Stimulated activated CD8-positive, alpha-beta memory T cell treated with anti-CD3 and anti-CD28 coated beads, Interleukin-4, amount 100 ng/mL, for 4 hours (primary cell): Measurements from ENCODE around the gene CHST8.
"Not testable (repeated sequence)": the region's sequence is repeated elsewhere in the genome, so short reads cannot be mapped to it uniquely, and the experiment has no call there.

ENCODE experiments used
- DNase-seq, 2 donors: peaks; one replicate each; pipeline ENCODE4 v3.0.0-alpha.2; 2020; ENCODE audit warnings: low read depth in 2 of 2, low spot score in 1 of 2

CHST8 gene, protein sequence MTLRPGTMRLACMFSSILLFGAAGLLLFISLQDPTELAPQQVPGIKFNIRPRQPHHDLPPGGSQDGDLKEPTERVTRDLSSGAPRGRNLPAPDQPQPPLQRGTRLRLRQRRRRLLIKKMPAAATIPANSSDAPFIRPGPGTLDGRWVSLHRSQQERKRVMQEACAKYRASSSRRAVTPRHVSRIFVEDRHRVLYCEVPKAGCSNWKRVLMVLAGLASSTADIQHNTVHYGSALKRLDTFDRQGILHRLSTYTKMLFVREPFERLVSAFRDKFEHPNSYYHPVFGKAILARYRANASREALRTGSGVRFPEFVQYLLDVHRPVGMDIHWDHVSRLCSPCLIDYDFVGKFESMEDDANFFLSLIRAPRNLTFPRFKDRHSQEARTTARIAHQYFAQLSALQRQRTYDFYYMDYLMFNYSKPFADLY

DNA sequence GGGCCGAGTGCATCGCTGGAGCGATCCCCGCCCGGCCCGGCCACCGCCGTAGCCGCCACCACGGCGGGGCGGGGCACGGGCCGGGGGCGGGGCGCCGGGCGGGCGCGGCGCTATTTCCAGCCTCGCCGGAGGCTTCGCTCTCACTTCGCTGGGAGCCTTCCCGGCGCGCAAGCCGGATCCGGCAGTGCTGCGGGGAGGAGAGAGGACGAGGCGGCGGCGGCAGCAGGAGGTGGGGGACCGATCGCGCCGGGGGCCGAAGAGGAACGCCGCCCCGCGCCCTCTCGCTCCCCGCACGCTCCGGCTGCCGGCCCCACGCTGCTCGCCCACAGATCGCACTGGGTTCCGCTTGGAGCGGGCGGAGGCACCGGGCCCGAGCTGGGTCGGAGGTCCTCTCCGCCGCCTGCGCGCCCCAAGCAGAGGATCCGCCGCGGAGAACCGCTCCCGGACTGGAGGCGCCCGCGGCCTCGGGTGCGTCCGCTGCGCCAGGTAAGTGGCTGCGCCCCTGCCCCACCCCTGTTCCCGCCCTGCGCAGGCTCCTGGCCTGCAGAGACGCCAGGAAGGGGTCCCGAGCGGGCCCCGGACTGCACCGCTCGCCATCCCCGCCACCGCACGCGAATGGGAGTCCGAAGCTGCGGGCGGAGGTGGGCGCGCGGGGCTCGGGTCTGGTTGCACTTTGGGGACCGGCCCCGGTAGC, at the start of gene CHST8:
Gene CHST8 (plus strand): TSS at position 143 of the 694 bp plus-strand sequence. CDS start 67,309 bp downstream, outside the sequence.
- DNase-seq: no peak

DNA sequence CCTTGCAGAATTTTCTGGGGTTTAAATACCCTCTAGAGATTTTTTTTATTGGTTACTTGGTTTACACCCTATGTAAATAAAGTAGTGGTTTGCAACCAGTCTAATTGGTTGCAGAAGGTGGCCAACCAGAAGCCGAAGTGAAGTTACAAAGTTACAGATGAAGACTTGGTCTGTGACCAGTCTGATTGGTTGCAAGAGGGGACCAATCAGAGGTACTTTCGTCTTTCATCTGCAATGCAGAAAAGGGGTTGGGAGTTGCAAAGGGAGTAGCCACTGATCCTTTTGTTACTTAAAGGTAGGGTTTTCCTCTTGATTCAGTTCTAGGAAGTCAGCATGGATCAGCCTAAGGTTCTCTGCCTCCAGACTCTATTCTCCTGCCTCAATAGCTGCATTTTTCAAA, 48.8 kb upstream of the CHST8 start:
- no peak for DNase-seq

DNA sequence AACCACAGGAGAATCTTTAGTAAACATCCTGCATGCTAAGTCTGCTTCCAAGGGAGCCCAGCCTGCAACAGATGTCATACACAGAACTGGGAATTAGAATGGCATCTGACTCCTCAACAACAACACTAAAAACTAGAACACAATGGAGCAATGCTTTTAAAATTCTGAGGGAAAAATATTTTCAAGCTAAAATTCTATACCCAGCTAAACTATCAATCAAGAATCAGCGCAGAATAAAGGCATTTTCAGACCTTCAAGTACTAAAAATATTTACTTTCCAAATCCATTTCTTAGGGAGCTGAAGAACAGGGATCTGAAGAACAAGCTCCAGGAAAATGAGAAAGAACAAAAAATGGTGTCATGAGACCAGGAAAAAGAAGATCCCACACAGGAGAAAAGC, 46.9 kb upstream of the CHST8 start:
- DNase-seq: no peak

DNA sequence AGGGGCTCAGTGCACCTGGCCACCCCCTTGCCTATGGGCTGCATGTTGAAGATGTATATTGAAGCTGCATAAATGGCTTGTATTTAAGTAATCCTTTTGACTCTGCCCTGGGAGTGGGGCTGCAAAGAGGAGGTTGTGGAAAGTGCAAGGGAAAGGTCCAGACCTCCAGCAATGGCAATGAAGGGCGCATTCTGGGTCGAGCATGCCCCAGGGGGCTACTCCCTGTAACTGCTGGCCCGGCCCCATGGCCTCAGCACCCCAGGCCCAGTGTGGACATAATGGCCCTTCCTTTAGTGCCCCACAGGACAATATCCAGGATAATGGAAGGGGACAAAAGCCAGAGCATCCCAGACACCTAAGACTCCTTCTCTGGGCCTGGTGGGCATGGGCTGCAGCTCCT, 43.1 kb upstream of the CHST8 start:
- DNase-seq: no peak

DNA sequence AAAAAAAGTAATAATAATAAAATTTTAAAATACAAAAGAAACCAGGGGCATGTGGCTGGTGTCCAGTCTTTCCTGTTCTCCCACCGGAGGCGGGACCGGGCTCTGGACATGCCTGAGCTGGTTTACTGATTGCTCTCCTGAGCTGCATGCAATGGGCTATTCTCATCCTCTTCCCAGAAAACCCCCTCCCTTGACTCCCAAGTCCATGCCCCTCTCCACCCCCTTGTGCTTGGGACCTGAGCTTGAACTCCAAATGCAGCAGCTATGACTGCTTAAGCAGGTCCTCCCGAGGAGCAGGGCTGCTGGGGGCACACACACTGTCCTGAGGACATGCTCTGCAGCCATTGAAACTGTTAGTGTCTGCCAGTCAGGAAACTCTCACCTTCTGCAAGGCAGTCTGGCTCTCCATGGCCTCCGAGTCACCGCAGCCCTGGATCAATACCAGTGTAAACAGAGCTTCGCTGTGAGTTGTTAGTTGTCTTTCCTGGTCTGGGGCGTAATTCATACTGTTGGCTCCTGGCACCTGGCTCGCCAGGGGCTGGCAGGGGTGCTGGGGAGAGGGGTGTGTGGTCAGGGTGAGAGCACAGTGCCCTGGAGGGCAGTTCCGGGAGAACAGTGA, 41.6 kb upstream of the CHST8 start:
- no peak for DNase-seq

DNA sequence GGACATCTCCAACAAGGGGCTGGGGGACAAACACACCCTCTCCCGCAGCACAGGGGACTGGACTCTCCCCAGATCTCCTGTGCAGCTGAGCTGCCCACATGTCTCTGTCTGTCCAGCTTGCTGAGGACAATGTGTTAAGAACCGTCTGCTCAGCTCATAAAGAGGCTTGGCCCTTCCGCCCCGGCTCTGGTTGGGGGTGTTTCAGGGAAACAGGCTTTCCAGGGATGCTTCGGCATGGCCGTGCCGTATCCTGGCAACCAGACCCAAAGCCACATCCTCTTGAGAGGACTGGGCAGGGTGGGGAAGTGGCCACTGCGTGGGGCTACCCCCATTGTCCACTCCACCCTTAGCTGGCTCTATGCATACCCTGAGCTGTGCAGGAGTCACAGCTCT, 41.1 kb upstream of the CHST8 start:
- no peak for DNase-seq

DNA sequence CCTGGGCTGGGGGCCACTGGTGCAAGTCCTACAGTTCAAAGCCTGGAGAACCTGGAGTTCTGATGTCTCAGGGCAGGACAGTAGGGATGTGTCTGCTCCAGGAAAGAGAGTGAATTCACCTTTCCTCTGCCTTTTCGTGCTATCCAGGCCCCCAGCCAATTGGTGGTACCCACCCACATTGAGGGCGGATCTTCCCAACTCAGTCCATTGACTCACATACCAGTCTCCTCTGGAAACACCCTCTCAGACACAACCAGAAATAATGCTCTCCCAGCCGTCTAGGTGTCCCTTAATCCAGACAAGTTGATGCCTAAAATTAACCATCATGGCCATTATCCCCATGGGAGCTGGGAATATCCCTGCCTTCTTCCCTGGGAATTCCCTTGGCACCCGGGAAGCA, 38.8 kb upstream of the CHST8 start:
- DNase-seq: no peak

DNA sequence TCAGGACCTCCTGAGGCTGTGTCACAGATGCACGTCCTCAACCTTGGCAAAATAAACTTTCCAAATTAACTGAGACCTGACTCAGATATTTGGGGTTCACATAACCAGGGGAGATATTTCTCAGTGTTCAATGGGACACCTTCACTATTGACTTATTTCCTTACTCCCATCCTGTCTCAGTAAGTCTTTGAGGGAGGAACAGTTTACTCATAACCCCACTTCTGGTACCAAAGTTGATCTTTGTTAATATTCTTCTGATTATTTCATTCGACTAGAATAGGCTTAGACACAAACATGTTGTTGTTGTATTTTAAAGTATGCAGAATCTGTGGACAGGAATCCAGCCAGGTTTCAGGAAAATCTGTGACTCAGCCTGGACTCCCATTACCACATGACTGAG, 34.6 kb upstream of the CHST8 start:
- DNase-seq: no peak

DNA sequence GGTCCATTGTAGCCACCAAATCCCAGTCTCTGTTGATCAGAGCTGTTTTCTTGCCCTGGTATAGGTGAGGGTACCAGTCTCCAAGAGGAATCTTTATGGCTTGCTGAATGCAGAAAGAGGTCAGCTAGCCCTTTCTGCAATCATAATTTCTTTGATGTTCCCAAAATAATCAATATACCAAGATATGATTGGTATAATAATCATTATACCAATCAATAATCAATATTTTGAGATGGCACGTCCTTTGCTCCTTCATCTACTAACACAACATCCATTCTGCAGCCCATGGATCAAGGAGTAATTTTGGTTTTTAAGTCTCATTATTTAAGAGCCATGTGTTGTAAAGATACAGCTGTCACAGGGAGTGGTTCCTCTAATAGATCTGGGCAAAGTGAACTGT, 31.5 kb upstream of the CHST8 start:
- DNase-seq: no peak

DNA sequence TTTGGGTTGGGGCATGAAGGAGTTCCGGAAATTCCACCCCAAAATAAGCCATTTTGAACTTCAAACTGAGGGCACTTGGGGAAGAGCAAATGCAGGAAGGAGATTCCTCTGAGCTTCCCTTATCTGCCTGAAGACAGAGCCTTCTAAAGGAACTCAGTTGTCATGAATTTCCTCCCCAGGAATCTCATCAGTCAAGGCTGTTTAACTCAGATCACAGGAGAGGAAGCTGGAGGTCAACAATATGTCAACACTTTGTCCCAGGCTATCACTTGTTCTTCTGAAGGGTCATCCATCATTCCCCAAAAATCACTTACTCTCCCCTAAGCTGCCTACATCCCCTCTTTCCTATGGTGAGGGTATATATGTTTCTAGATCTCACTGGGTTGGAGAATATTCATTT, 26.0 kb upstream of the CHST8 start:
- no peak for DNase-seq

DNA sequence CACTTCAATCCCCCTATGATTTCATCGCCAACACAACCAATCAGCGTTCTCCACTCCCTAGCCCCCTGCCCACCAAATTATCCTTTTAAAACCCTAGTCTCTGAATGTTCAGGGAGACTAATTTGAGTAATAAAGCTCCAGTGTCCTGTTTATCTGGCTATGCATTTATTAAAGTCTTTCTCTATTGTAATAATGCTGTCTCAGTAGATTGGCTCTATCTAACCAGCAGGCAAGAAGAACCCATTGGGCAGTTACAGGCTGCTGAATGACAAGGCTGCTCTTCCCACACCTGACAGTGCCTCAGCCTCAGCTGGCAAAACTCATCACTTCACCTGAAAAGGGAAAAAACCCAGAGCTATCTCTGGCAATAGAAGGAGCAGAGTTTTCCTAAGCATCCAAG, 20.2 kb upstream of the CHST8 start:
- DNase-seq: no peak

DNA sequence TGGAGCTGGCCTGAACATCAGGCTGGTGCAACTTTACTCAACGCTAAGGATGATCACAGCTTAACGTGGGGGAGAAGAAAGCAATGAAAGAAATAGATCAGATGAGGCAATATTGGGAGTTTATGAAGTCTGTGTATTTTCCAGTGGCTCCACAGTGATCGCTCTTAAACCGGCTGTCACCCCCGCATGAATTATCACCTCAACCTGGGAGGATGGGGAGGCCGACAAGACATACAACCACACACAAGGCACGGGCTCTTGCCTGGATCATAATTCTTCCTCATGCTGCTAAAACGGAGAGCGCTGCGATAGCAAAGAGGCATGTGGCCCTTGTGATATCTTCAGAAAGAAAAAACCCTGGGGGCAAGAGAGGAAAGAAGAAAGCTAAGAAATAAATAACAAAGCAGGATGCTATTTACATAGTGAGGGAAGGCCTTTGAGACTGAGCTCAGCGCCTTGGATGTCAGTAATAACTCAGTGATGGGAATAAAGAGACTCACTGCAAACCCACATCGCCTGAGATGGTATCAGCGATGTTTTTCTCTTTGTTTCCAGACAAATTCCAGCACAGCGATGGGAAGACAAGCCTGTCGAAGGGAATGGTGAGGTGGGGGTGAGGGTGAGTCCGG, 19.1 kb upstream of the CHST8 start:
- DNase-seq: no peak

DNA sequence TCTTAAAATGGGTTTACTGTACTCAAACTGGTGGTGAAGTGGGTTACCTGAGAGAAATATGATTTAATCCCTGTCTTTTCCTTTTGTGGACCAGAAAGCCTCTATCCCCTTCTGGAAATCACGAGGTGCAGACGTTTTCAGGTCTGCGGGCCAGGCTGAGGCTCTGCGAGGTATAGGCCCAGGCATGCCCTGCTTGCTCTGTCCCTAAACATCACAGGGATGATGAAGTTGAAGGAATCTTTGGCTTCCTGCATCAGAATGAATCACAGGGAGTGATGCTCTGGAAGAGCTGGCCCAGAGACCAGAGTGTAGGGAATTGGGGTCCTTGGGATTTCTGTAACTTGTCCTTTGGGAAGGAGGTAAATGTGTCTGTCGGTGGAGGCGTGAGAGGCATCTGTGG, 18.4 kb upstream of the CHST8 start:
- DNase-seq: no peak

DNA sequence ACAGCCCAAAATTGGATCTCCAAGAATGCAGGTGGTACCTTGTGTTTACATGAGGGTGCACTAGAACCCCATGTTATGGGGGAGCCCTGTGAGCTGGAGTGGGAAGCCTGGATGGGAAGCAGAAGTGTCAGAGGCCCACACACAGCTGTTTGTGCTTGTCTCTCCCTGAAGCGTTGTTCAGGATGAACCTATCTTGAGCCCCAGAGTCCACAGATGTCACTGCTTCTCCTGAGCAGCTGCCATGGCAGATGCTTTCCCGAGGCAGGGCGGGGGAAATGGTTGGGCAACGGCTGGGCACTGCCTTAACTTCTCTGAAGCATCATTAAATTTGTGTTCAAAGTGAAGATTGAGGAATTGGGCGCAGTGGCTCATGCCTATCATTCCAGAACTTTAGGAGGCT, 17.1 kb upstream of the CHST8 start:
- DNase-seq: no peak

DNA sequence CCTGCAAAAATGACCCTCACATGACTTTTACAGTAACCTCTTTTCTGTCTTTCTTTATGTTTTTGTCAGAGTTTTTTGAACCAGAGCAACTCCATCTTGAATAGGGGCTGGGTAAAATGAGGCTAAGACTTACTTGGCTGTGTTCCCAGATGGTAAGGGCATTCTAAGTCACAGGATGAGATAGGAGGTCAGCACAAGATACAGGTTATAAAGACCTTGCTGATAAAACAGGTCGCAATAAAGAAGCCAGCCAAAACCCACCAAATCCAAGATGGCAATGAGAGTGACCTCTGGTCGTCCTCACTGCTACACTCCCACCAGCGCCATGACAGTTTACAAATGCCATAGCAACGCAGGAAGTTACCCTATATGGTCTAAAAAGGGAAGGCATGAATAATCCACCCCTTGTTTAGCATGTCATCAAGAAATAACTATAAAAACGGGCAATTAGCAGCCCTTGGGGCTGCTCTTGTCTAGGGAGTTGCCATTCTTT, 15.9 kb upstream of the CHST8 start:
- DNase-seq: not testable (repeated sequence)

DNA sequence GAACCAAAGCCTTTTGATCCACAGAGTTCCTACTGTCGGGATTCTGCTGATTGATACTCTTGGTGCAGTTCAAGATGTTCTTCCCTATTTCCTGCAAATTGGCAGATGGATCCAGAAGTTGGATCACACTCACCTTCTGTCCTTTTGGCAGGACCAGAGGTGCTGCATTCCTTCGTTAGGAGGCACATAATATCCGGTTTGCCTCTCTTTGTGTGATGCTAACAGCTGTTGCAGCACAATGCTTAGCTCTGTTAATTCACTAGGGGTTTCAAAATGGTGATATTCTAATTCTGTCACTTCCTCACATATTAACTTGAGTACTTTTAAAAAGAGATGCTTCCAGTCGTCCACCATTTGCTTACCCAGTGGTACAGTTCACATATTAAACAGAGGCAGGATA, 15.2 kb upstream of the CHST8 start:
- DNase-seq: no peak

DNA sequence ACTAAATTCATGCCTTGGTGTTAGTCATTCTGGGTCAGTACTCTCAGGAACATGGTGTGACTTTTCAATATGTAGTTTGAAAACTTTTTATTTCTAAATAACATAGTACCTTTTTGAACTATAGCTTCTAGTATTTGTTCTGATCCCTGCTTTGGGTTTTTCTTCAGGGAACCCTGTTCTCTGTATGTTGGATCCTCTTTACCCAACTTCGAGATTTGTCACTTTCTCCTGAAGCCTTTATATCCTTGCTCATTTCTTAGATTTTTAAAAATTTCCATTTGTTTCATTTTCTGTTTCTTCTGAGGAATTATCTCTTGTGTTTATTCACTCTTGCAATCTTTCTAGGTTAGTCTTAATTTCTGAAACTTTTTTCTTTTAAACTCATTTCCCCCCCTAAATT, 12.4 kb upstream of the CHST8 start:
- DNase-seq: no peak

DNA sequence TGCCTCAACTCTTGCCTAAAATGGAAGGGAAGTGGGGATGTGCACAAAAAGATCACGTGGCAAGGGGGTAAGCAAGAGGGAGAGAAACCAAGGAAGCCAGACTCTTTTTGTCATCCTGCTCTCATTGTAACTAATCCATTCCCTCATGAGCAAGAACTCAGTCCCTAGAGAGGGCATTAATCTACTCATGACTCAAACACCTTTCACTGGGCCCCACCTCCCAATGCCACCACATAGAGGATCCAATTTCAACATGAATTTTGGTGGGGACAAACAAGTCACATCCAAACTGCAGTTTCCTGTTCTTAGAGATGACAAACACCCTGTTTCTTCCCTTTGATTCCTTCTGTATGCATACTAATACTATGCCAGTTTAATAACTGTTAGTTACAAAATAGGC, 11.2 kb upstream of the CHST8 start:
- no peak for DNase-seq

DNA sequence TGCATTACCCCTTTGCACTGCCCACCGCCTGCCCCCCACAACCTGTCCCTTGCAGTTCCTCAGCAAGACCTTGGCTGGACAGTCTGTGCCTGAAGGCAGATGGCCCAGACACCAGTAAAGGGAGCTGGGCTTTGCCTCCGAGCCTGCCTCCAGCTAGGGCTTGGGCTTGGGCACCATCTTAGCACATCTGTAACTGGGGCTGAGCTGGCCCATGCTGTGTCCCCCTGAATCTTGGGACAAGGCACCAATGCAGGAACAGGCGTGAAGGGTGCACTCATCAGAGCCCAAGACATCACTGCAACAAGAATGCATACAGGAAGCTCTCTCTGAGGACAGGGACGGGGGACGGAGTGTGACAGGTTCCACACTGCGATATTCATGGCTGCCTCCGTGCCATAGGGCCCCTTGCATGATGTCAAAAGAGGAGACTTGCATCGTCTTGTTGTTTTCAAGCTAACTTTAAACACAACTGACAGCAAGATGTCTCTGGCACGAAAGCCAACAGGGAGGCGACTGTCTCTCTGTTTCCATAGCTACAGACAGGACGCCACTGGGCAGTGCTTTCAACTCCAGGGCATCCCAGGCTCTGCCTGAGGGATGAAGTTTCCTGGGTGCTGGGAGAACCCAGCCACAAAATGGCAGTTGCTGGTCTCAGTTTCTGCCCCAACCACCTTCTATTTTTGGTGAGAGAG, 8.7 kb upstream of the CHST8 start:
- no peak for DNase-seq

DNA sequence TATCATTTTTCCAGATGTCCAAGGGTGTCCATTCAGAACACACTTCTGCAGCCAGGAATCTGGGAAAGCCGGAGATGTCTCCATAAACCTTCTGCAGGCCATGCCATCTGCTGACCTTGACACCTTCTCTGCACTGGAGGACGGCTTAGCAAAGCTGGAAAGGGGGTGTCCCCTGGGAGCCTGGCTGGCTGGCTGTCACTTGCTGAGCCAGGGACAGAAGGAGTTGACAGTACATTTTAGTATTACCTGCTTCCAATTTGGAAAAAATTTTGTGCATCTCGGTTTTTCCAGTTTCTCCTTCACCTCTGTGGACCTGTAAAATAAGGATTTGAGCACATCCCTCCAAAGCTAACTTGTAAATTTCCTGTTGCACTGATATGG, 8.1 kb upstream of the CHST8 start:
- no peak for DNase-seq

DNA sequence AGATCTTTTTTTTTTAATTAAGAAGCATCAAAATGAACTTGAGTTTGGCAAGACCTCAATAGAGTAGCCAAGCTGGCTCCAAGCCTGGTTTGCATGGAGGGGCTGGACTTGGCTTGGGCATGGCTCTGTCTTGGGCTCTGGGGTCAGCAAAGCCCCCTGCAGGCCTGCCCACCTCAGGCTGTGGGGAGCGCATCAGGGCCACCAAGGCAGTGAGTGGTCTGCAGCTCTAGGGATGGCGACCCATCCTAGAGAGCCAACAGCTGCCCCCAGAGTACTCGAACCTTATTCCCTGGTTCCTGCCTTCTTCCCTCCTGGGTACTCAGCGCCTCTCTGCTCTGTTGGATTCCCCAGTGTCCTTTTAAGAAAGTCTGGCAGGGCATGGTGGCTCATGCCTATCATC, 5.4 kb upstream of the CHST8 start:
- no peak for DNase-seq
